Gastroesophageal sphincter (tissue), 4 donors: ENCODE measurements around the gene TMSB10. TPM values are rescaled to one million over a fixed set of nuclear protein-coding genes. Genes with fewer than 3 reads are reported as not detected.

Experiments used
- ATAC-seq: fragments of 150-250 bp; one replicate; pipeline ENCODE4 v1.9.1; 2016; ENCODE audit warnings: mild to moderate bottlenecking, moderate library complexity
- H3K27ac ChIP-seq, 4 donors: fragments of 200-600 bp; sonication (generic) in 3 of 4; 1 replicate in 3 of 4; 2 replicates in 1 of 4; pipeline ENCODE4 v1.5.1; 2016 to 2019
- H3K27me3 ChIP-seq: fragments of 200-600 bp; sonication (generic); one replicate; pipeline ENCODE4 v1.5.1; 2019
- H3K36me3 ChIP-seq, 2 donors: fragments of 200-600 bp; sonication (generic); one replicate each; pipeline ENCODE4 v1.5.1; 2019; ENCODE audit warnings: control low read depth in 1 of 2
- H3K4me1 ChIP-seq, 3 donors: fragments of 200-600 bp; sonication (generic); 1 replicate in 2 of 3; 2 replicates in 1 of 3; pipeline ENCODE4 v1.5.1; 2016 to 2019; ENCODE audit warnings: control low read depth in 2 of 3
- H3K4me3 ChIP-seq, 2 donors: fragments of 200-600 bp; sonication (generic); one replicate each; pipeline ENCODE4 v1.5.1; 2019; ENCODE audit warnings: mild to moderate bottlenecking in 1 of 2, moderate library complexity in 1 of 2
- H3K9me3 ChIP-seq, 3 donors: fragments of 200-600 bp; sonication (generic); one replicate each; pipeline ENCODE4 v1.5.1; 2017 to 2019; ENCODE audit warnings: control low read depth in 2 of 3
- EP300 ChIP-seq: sonication (generic); formaldehyde crosslinking; IDR thresholded peaks from one replicate; pipeline ENCODE4 v1.6.1; 2017; ENCODE audit warnings: antibody characterized with exemption, mild to moderate bottlenecking
- POLR2A ChIP-seq, 2 donors: fragments of 450-650 bp; IDR thresholded peaks; one replicate each; pipeline ENCODE4 v1.6.1; 2017; ENCODE audit warnings: antibody characterized with exemption in 2 of 2, mild to moderate bottlenecking in 2 of 2, moderate library complexity in 1 of 2
- POLR2AphosphoS5 ChIP-seq: sonication (generic); formaldehyde crosslinking; IDR thresholded peaks from one replicate; pipeline ENCODE4 v1.6.1; 2017; ENCODE audit warnings: antibody characterized with exemption
- WGBS, 2 donors: methylation state at CpG; one replicate each; pipeline ENCODE4 v1.1.5; 2018; ENCODE audit warnings: low coverage in 1 of 2; 5-methylcytosine and 5-hydroxymethylcytosine counted together
- total RNA-seq, 4 donors: library from RNA; depleted of rRNA; stranded (reverse); fragments of >200 nt; gene quantifications; one replicate each; pipeline ENCODE4 v1.1.0, GENCODE V29; 2016
- TF ChIP-seq, protein P1 (sequence below), 4 experiments: fragments of 200-600 bp in 2 of 4; fragments of 450-650 bp in 2 of 4; sonication (generic) in 1 of 4; IDR thresholded peaks; one replicate each; pipeline ENCODE4 v1.5.1; 2017 to 2019; ENCODE audit warnings: antibody characterized with exemption in 4 of 4, mild to moderate bottlenecking in 2 of 4, moderate library complexity in 2 of 4

TMSB10 gene
- total RNA-seq, 4 donors from 2014 or later: 797 to 2,612 (median 1,708) TPM

DNA sequence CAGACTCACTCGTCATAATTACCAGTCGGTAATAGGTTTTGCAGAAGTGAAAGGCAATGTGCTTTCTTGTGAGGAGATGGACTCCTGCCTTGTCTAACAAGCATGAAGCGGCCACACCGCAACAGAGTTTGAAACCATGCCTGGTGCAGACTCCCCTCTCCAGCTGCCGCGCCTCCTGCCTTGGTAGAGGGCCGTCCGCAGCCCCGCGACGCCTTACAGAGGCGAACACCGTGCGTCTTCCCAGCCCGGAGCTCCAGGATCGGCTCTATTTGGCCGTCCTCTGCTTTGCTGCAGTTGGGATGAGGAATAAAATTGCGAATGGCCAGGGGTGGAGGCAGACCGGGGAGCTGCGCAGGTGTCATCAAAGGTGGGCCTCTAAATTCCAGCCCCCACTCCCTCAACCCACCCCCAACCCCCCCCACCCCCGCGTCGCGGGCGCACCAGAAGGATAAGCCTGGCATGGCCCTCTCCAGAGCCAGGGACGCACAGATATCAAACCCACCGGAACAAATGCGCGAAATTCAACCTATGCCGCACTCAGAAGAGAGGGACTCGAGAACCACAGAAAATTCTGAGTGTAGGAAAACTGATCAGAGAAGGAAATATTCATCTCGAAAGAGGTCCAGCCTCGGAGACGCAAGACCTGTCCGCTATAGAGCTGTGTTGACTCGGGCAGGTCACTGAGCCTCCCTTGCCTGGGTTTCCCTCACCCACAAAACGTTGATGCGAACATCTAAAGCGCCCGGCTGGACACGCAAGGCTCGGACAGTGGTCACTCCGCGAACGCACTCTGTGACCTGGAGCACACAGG lies 25.7 kb upstream of the TMSB10 start:
- Histone ChIP-seq H3K4me3 (peak overlapping the region in 1 of 2 donors; percentile 56), H3K4me1 (peaks cover 0 to 35% (median 21%) of the 10 kb centered on the region in 3 donors), H3K27me3 (peaks cover 53% of the 10 kb centered on the region), H3K9me3 (no peaks in the 10 kb centered on the region), H3K27ac (no peak overlapping the region), H3K36me3 (no peaks in the 10 kb centered on the region)
- 6 to 19% methylated on average over 16 to 19 of the region's 45 CpGs for WGBS, 2 donors
- ATAC-seq: no peak
- TF ChIP-seq, protein P1, sequence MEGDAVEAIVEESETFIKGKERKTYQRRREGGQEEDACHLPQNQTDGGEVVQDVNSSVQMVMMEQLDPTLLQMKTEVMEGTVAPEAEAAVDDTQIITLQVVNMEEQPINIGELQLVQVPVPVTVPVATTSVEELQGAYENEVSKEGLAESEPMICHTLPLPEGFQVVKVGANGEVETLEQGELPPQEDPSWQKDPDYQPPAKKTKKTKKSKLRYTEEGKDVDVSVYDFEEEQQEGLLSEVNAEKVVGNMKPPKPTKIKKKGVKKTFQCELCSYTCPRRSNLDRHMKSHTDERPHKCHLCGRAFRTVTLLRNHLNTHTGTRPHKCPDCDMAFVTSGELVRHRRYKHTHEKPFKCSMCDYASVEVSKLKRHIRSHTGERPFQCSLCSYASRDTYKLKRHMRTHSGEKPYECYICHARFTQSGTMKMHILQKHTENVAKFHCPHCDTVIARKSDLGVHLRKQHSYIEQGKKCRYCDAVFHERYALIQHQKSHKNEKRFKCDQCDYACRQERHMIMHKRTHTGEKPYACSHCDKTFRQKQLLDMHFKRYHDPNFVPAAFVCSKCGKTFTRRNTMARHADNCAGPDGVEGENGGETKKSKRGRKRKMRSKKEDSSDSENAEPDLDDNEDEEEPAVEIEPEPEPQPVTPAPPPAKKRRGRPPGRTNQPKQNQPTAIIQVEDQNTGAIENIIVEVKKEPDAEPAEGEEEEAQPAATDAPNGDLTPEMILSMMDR (IDR thresholded peaks at IDR 0.05): no peak
- TF ChIP-seq POLR2AphosphoS5 (no peak), EP300 (no peak), POLR2A (IDR thresholded peaks at IDR 0.05) (no peak)

DNA sequence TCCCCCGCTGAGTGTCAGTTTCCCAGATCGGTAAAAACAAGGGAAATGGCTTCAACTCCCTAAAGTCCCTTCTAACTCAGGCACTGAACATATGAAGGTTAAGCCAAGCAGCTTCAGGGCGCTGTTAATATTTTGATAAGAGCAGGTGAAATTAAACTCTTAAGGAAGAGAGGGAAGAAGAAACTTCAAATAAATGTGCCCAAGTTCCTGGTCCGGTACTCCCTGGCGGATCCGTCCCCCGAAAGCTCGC lies 25.1 kb upstream of the TMSB10 start:
- 0 to 3% methylated on average over 1 to 5 of the region's 8 CpGs for WGBS, 2 donors
- no peaks in the 10 kb centered on the region for H3K9me3 ChIP-seq
- peak overlapping the region; percentile 41 to 56 for H3K4me3 ChIP-seq
- H3K27me3 ChIP-seq: peaks cover 53% of the 10 kb centered on the region
- peaks cover 0 to 35% (median 21%) of the 10 kb centered on the region in 3 donors for H3K4me1 ChIP-seq
- ATAC-seq: no peak
- TF ChIP-seq, protein P1 (IDR thresholded peaks at IDR 0.05): no peak
- no peak for TF ChIP-seq POLR2AphosphoS5
- TF ChIP-seq POLR2A (IDR thresholded peaks at IDR 0.05): no peak
- TF ChIP-seq EP300: no peak
- H3K36me3 ChIP-seq: no peaks in the 10 kb centered on the region
- H3K27ac ChIP-seq: no peak overlapping the region

DNA sequence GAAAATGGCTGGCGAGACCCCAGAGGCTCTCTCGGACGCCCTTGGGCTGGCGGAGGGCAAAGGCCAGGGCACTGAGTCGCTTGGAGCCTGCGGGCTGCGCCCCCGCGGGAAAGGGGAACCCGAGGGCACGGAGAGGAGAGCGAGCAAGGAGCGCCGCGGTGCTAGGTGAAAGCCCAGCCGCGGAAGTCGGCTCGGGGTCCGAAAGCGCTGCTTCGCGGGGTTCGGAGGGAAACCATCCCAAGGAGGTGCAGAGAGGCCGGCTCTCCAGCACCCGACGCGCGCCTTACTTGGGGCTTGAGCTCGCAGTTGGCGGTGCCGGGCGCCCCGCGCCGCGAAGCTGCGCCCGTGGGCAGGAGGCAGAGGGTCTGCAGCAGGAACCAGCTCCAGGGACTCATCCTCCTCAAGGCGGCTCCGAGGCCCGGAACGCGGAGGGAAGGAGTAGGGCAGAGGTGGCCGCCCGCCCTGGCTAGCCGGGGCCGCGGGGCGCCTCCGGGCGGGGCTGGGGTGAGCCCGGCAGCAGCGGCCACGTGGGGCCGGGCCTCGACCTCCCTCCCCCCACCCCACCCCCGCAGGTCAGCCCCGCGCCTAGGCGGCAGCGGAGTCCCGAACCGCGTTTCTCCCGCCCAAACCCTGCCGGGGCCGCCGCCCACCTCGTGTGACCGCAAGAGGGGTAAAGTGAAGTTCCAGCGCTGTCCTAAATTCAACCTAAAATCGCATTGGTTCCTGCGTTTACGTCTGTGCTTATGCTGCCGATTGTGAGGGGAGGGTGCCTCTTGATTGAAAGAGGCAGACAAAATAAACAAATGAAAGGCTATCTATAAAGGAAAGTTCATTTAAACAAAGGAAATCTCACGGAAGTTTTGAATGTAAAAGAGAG lies 24.6 kb upstream of the TMSB10 start, which contains the start of gene TRABD2A:
TSS of gene TRABD2A (minus strand) at position 440 of the 877 bp plus-strand sequence. CDS start at position 395, 45 bp downstream.
- H3K27me3 ChIP-seq: peaks cover 53% of the 10 kb centered on the region
- peak within 1 kb of the TSS in 1 of 4 donors; percentile 5 for H3K27ac ChIP-seq
- H3K4me3 ChIP-seq: peak within 1 kb of the TSS; percentile 41 to 56
- ATAC-seq: peak; percentile 14
- H3K4me1 ChIP-seq: peaks cover 0 to 35% (median 21%) of the 10 kb centered on the region in 3 donors
- no peaks in the 10 kb centered on the region for H3K36me3 ChIP-seq
- TF ChIP-seq, protein P1 (IDR thresholded peaks at IDR 0.05): no peak
- TF ChIP-seq POLR2AphosphoS5 (no peak), EP300 (no peak), POLR2A (IDR thresholded peaks at IDR 0.05) (no peak)
- 0 to 2% methylated on average over 4 of the region's 77 CpGs for WGBS, 2 donors
- no peaks in the 10 kb centered on the region for H3K9me3 ChIP-seq

DNA sequence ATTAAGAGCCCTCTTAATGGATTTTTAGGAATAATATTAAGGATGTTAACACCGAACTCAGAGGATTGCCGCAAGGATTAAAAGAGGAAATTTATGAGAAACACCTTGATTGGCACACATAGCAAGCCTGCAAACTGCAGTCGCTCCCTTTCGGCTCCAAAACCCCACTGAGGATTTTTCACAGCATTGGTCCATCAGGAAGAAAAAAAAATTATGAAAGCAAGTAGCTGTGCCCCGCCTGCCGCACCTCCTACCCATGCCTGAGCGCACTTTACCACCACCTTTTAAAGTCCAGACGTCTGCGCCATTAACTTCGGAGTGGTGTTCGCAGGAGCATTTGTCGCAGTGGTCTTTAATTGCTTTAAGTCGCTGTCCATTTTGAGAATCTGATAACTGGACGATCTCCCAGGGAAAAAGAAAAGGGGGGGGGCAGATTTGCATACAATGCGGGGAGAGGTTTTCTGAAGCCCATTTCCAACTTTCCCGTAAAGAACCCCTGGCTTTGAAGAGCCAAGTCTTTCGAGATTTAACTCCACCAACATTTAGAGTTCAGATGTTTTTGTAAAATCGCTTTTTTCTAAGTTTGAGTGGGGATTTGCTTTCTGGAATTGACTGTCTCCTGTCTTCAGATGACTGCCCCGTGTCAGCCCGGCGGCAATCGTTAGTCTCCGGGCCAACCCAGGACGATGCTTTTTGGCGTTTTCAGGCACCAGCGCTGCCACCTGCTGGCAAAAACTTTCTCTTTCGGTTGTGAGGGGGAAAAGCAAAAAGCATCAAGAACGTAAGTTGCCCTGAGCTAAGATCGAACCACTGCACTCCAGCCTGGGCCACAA lies 23.7 kb upstream of the TMSB10 start:
- H3K9me3 ChIP-seq: no peaks in the 10 kb centered on the region
- H3K4me1 ChIP-seq: peaks cover 0 to 35% (median 21%) of the 10 kb centered on the region in 3 donors
- H3K36me3 ChIP-seq: no peaks in the 10 kb centered on the region
- peaks cover 53% of the 10 kb centered on the region for H3K27me3 ChIP-seq
- TF ChIP-seq POLR2AphosphoS5: no peak
- TF ChIP-seq, protein P1 (IDR thresholded peaks at IDR 0.05): peak; percentile 44 to 79 (median 64)
- 2 to 12% methylated on average over 16 to 27 of the region's 29 CpGs for WGBS, 2 donors
- no peak overlapping the region for H3K27ac ChIP-seq
- H3K4me3 ChIP-seq: peak overlapping the region; percentile 41 to 56
- peak; percentile 79 for ATAC-seq
